NCI-H2227 (cell line): ENCODE results near the gene BCL2A1.
A peak's percentile ranks its signal among the peaks of the same experiment; 100 is the strongest.
"Not testable (repeated sequence)": the region's sequence is repeated elsewhere in the genome, so short reads cannot be mapped to it uniquely, and the experiment has no call there.

Source experiments
- DNase-seq: peaks from one replicate; lab custom pipeline; 2025; ENCODE audit not compliant: unreplicated experiment; lab: John Stamatoyannopoulos, UW

BCL2A1 gene

DNA sequence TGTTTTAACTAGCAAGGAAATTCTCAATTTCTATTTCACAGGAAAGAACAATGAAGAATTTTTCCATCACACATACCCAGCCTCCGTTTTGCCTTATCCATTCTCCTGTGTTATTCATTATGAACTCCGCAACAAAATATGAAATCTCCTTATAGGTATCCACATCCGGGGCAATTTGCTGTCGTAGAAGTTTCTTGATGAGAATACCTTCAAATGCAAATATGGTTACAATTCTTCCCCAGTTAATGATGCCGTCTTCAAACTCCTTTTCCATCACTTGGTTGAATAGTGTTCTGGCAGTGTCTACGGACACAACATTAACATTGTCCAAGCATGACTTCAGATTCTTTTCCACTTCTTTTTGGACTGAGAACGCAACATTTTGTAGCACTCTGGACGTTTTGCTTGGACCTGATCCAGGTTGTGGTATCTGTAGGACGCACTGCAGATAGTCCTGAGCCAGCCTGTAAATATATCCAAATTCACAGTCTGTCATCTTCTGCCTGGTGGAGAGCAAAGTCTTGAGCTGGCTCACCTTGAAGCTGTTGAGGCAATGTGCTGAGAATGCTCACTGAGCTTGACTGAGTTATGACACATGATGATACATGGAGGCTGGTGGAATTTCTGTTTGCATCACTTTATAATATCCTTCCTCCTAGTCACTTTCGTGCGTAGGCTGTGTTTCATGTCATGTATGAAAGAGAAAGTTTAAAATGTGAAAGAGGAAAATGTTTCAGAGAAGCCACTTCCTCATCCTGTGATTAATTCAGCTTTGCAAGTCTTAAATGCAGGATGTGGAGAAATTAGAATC is at the start of gene BCL2A1:
BCL2A1 (minus strand) TSS at position 573 of the 811 bp plus-strand sequence; CDS start at position 496, 77 bp downstream.
- no peak for DNase-seq

DNA sequence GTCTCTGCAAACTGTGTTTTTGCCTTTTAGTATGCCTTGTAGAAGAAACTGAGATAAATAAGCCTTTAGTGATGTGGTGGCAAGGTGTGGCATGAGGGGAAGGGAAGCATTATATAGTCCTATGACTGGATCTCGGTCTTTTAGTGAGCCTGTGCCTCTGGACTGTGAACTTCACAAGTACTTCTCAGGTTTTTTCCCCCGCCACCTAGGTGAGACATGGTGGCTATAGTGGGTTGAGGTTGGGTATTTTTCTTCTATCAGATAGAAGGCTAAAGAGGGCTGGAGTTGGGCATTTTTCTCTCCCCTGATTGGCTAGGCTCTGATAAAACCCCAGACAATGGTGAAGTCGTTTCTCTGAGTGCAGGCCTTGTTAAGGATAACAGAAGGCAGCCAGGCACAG is 49.7 kb upstream of the BCL2A1 start:
- no peak for DNase-seq

DNA sequence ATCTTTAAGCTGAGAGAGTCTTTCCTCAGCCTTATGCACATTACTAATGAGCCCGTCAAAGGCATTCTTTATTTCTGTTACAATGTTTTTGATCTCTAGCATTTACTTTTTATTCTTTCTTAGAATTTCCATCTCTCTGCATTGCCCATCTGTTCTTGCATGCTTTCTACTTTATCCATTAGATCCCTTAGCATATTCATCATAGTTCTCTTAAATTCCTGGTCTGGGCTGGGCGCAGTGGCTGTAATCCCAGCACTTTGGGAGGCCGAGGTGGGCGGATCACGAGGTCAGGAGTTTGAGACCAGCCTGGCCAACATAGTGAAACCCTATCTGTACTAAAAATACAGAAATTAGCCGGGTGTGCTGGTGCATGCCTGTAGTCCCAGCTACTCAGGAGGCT is 49.2 kb upstream of the BCL2A1 start:
- DNase-seq = not testable (repeated sequence)

DNA sequence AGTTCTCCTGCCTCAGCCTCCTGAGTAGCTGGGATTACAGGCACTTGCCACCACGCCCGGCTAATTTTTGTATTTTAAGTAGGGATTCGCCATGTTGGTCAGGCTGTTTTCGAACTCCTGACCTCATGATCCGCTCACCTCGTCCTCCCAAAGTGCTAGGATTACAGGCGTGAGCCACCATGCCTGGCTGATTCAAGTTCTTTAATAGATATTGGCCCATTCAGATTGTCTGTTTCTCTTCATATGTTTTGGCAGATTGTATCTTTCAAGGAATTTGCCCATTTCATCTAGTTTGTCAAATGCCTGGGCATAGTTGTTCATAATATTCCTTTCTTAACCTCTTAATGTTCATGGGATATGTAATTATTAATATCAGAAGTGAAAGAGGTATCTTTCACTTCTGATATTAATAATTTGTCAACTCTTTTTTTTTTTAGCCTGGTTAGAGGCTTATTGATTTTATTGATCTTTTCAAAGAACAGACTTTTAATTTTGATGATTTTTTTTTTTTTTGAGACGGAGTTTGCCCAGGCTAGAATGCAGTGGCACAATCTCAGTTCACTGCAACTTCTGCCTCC is 48.3 kb upstream of the BCL2A1 start:
- DNase-seq = no peak

DNA sequence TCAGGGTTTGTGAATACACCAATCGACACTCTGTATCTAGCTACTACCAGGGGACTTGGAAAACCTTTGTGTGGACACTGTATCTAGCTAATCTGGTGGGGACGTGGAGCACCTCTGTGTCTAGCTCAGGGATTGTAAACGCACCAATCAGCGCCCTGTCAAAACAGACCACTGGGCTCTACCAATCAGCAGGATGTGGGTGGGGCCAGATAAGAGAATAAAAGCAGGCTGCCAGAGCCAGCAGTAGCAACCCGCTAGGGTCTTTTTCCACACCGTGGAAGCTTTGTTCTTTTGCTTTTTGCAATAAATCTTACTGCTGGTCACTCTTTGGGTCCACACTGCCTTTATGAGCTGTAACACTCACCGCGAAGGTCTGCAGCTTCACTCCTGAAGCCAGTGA is 46.1 kb upstream of the BCL2A1 start:
- not testable (repeated sequence) for DNase-seq

DNA sequence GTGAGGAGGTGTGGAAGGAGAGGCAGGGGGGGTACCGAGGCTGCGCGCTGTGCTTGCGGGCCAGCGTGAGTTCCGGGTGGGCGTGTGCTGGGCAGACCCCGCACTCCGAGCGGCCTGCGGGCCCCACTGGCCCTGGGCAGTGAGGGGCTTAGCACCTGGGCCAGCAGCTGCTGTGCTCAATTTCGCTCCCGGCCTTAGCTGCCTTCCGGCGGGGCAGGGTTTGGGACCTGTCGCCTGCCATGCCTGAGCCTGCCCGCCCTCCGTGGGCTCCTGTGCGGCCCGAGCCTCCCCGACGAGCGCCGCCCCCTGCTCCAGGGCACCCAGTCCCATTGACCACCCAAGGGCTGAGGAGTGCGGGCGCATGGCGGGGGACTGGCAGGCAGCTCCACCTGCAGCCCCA is 45.5 kb upstream of the BCL2A1 start:
- DNase-seq = not testable (repeated sequence)

DNA sequence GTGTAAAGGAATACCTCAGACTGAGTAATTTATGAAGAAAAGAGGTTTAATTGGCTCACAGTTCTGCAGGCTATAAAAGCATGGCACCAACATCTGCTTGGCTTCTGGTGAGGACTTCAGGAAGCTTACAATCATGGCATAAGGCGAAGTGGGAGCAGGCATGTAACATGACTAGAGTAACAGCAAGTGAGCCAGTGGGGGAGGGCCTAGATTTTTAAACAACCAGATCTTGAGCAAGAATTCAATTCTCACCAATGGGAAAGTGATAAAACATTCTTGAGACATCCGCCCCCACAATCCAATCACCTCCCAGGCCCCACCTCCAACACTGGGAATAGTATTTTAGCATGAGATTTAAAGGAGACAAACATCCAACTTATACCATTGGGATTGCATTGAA is 44.2 kb upstream of the BCL2A1 start:
- no peak for DNase-seq

DNA sequence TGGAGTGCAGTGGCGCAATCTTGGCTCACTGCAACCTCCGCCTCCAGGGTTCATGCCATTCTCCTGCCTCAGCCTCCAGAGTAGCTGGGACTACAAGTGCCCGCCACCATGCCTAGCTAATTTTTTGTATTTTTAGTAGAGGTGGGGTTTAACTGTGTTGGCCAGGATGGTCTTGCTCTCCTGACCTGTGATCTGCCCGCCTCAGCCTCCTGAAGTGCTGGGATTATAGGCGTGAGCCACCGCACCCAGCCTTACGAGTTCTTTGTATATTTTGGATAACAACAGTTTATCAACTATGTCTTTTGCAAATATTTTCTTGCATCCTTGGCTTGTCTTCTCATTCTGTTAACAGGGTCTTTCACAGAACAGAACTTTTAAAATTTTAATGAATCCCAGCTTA is 43.2 kb upstream of the BCL2A1 start:
- not testable (repeated sequence) for DNase-seq

DNA sequence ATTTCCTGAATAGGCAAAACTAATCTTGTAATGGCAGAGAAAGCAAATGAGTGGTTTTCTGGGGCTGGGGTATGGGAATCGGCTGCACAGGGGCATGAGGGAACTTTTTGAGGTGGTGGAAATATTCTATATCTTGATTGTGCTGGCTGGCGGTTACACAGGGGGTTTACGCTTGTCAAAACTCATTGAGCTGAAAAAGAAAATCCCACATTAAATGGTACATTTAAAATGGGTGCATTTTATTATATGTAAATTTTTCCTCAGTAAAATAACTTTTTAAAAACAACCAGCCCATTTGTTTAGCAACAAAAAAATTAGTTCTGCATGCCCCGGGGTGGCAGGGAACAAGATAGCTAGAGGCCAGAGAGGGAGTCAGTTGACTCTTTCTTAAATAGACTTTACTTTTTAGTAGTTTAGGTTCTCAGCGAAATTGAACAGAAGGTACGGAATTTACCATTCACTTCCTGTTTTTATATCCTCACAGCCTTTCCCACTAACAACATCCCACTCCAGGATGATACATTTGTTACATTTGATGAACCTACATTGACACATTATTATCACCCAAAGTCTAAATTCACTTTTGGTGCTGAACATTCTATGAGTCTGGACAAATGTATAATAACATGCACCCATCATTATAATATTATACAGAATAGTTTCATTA is 41.2 kb upstream of the BCL2A1 start:
- no peak for DNase-seq

DNA sequence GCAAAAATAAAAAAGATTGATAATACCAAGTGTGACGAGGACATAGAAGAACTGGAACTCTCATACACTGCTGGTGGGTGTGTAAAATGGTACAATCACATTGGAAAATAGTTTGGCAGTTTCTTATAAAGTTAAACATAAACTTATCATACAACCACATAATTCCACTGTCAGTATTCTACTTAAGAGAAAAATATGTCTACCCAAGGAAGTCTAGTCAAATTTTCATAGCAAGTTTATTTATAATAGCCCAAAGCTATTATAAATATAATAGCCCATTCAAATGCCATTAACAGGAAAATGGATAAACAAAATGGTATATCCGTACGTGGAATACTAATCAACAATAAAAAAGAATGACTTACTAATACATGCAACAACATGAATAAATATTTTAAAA is 40.6 kb upstream of the BCL2A1 start:
- no peak for DNase-seq

DNA sequence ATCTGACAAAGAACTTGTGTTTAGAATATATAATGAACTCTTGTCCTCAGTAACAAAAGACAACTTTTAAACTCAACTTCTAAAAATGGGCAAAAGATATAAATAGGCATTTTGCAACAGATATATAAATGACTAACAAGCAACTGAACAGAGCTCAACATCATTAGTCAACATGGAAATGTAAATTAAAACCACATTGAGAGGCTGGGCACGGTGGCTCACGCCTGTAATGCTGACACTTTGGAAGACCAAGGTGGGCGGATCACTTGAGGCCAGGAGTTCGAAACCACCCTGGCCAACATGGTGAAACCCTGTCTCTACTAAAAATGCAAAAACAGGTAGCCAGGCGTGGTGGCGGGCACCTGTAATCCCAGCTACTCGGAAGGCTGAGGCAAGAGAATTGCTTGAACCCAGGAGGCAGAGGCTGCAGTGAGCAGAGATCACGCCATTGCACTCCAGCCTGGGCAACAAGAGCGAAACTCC is 40.1 kb upstream of the BCL2A1 start:
- DNase-seq = not testable (repeated sequence)

DNA sequence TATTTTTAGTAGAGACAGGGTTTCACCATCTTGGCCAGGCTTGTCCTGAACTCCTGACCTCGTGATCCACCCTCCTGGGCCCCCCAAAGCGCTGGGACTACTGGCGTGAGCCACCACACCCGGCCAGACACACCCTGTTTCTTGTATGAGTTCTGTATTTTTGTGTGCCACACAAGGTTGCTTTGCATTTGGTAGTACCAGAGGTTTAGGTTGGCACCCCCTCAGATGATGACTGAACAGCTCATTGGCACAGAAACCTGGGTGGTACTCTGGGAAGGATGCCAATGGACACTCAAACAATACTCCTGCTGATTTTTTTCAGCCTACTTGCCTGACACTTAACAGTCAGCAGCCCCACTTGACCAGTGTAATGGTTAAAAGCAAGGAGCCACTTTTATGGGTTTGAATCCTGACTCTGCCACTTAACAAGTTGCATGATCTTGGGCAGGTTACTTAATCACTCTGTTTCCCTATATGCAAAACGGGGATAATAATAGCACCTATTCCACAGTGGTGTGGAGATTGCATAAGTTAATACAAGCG is 39.2 kb upstream of the BCL2A1 start:
- DNase-seq = no peak

DNA sequence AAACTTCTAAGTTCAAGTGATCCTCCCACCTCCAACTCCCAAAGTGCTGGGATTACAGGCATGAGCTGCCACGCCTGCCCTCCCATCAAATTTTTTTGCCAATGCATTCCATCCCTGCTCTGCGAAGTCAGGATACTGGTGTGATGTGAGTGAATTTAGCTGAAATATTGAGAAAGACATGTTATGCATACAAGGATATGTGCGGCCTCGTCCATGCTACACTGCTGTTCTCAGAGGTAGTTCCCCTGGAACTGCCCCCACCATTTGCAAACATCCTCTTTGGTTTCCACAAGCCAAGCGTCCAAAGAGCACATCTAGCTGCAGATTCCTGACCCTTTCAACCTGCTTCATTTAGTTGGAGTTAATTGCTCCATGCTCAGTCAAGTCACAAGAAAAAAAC is 36.5 kb upstream of the BCL2A1 start:
- no peak for DNase-seq

DNA sequence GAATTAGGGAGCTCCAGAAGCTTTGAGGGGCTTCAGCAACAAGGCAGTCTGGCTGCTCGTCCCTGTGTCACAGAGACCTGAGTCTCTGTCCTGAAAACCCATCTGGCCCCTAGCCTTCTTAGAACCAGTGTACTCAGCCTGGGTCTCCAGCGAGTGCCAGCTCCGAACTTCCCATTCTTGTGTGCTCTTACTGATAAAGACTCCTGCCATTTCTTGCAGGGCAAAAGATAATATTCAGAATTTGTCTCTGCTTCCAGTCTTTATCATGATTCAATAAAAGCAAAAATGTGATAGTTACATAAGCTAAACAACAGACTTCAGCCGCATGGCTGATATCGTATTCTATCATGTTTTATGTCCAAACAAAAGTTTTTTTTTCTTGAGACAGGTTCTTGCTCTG is 36.0 kb upstream of the BCL2A1 start:
- no peak for DNase-seq

DNA sequence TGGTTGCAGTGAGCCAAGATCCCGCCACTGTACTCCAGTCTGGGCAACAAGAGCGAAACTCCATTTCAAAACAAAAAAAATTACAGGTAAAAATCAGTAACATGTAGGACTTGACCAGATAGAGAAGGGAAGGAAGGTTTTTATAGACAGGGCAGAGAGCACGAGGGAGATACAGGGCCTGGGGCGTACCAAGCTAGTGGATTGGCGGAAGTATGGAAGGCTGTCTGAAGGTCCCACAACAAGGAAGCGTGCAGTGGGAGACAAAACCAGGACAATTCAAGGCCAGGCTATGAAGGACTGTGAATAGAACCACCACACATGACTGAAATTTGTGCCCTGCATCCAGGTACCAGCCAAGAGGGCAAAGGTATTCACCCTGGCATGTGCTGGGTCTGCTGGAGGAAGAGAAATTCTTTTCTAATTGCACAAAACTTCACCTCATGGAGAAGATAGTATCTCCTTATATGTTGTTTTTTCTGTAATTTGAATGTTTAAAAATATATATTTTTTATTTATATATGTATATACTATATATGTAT is 33.0 kb upstream of the BCL2A1 start:
- DNase-seq = no peak

DNA sequence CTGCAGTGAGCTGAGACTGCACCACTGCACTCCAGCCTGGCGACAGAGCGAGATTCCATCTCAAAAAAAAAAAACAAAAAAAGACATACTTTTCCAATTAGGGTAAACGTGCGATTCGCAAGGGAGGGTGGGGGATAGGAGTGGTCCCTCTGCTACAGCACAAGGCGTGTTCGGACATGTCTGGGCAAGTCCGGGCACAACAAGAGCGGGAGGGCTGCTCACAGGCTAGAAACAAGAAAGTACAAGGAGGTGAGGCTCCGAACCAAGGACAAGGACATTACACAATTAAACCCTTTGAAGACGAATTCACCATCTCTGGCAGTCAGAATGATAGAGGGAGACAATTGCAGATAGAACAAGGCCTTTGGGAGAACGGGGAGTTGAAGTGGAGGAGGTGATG is 32.2 kb upstream of the BCL2A1 start:
- peak; percentile 21 for DNase-seq

DNA sequence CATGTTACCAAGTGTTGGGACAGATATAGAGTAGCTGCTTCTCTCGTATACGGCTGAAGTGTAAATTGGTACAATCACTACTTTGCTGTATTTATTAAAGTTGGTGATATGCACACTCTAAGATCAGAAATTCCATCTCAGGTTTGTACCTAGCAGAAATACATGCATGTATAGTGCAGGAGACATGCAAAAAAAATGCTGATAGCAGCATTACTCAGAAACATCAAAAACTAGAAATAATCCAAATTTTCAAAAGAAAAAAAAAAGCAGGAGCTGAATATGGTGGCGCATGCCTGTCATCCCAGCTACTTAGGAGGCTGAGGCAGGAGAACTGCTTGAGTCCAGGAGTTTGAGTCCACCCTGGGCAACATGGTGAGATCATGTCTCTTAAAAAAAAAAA is 31.3 kb upstream of the BCL2A1 start:
- no peak for DNase-seq

DNA sequence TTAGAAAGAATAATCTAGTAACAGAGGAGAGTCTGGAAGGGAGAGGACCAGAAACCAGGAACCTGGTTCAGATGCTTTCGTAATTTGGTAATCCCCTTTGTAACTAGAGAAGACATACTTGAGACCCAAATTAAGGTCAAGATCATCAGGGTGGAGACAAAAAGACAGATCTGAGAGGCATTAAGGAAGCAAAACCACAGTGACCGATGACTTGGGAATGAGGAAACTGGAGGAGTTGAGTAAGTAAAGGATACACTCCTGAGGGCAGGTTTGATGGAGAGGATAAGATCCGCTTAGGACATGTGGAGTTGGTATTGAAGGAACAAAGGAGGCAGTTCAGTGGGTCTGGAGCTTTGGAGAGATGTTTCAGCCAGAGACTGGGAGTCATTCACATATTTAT is 23.6 kb upstream of the BCL2A1 start:
- no peak for DNase-seq

DNA sequence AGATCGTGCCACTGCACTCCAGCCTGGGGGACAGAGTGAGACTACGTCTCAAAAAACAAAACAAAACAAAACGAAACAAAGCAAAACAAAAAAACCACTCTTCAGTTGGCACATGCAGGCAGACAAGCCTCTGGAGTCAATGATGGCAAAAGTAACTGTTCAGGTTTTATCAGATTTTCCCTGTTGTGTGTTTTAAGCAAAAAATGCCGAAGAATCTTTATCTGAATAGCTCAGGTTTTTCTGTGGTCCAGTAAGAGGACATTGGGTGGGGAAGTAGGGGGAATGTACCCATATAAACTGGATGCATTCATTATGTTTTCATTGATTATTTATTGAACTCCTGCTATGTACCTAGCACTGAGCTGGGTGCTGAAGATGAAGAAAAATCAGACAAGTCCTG is 20.8 kb upstream of the BCL2A1 start:
- no peak for DNase-seq

DNA sequence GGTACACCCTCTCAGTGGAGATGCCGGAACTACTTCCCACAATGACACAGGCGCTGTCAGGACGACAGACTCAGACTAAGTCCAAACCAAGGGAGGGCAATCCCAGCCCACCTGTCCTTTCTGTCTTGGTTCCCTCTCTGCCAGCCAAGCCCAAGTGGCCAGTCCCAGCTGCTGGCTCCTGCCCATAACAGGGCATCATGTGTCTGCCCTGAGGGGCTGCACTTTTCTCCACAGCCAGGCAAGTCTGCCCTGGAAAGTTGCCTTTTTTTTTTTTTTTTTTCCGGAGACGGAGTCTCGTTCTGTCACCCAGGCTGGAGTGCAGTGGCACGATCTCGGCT is 20.0 kb upstream of the BCL2A1 start:
- no peak for DNase-seq

DNA sequence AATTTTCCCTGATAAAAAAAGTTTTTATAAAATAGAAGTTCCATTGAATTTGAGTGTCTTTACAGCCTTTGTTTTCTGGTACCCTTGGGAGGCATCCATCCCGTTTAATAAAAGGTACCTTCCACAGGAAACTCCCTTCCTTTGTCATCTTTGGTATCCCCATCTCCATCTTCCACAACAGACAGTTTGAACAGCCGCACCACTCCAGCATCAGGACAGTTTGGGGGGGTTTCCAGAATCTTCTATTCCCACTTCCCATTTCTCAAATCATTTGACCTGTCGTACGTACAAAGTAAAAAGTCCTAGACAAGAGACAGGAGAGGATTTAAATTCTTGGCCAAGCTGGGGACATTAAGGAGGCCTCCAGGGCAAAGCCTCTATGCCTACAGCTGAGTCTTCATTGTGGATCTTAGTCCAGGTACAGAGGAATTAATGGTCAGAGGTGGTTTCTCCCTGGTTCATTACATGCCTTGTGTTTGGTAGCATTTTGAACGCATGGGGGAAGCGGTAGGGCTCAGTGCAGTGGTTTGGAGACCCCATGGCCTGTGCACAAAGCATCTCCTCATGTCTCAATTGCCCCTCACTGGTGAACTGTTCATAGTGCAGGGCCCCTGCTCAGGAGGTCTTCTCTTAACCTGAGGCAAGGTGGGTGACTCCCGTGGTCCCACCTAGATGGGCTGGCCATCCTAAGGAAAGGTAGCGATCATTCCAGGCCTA is 19.4 kb upstream of the BCL2A1 start:
- DNase-seq = no peak
